ENCODE data around the gene KRTAP11-1.

The KRTAP11-1 gene

GRCh38 chr21:30880914-30881313 is 466 bp downstream of the KRTAP11-1 start:
- in situ Hi-C loops (cut with HindIII; ENCODE audit: low sequenced_read_pairs), result no loop called here
- no peak overlapping the region for H3K4me3 ChIP-seq (ENCODE audit: low read depth, low read length)
- DNase-seq (ENCODE audit: low read depth), result no peak
- TF ChIP-seq CTCF (IDR thresholded peaks at IDR 0.05; ENCODE audit: low read depth, low read length, missing control alignments), result no peak

DNA sequence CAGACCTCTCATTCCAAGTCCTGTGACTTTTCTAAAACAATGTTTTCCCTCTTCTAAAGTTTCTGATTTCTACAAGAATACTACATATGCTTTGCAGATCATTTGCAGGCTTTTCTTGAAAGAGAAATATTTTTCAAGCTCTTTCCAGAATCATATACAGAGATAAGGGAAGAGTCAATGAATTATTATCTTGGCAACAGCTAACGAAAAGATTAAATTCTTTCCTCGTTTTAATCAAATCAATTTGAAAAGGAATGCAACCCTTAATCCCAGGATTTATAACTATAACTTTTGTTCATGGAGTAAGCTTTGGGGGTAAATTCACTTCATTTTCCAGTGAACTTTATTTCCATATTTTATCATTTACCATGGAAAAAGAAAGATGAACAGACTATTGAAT is 6.9 kb downstream of the KRTAP11-1 start:
- in situ Hi-C loops (cut with HindIII; ENCODE audit: low sequenced_read_pairs), result no loop called here
- no peak overlapping the region for H3K4me3 ChIP-seq (ENCODE audit: low read depth, low read length)
- TF ChIP-seq CTCF (IDR thresholded peaks at IDR 0.05; ENCODE audit: low read depth, low read length, missing control alignments), result no peak
- no peak for DNase-seq (ENCODE audit: low read depth)

DNA sequence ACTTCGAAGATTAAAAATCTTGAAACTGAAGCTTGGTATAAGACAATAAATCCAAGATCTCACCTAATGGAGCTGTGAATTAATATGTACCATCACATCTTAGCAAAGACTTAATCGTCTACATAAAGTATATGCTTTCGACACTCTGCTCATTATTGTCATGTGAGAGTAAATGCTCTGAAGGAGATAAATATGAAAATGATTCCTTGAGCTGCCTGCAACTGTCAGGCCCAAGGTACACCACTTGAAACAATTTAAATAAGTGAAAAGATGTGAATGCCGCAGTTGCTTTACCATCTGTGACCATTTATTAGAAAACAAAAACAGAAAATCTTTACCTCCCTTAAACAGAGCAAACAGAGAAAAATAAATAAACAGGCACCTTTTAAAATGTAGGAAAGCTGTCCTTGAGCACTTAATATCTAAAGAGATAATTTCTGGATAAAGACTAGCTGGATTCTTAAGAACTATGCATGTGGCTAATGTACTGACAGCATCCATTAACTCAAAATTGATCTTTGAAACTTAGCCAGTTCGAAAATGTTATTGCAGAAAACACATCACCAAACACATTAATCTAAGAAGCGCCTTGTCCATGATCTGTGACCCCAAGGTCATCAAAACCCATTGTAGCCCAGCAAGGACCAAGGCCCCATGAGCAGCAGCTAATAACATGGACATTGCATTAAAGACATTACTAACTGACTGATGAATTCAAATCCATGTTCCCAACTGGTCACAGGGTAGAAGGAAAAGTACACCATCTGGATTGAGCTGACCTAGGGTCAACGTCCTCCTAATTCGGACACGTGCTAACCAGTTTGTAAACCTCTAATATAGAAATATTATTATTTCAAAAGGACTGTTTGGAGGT is 33.5 kb downstream of the KRTAP11-1 start:
- no peak for TF ChIP-seq CTCF (IDR thresholded peaks at IDR 0.05; ENCODE audit: low read depth, low read length, missing control alignments)
- H3K4me3 ChIP-seq (ENCODE audit: low read depth, low read length), result no peak overlapping the region
- in situ Hi-C loops (cut with HindIII; ENCODE audit: low sequenced_read_pairs), result no loop called here
- no peak for DNase-seq (ENCODE audit: low read depth)

DNA sequence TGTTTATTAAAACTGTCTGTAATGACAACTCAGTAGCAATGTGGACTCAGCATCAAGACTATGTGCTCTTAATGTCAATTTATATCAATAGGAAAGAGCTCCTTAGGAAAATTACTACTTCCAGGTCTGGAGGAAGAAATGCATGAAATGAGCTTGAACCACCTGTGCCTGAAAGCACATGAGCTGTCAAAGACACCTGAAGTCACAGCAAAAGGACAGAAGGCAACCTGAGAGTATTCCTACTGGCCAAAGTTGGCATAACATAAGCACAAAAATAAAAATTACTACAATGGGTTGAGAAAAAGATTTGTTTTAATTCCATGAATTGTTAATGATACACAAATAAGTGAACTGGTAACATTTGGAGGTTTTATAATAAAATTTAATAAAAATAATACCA is 38.4 kb downstream of the KRTAP11-1 start:
- H3K4me3 ChIP-seq (ENCODE audit: low read depth, low read length), result no peak overlapping the region
- no peak for DNase-seq (ENCODE audit: low read depth)
- no peak for TF ChIP-seq CTCF (IDR thresholded peaks at IDR 0.05; ENCODE audit: low read depth, low read length, missing control alignments)
- in situ Hi-C loops (cut with HindIII; ENCODE audit: low sequenced_read_pairs), result no loop called here

- H3K4me3 ChIP-seq (ENCODE audit: low read depth, low read length), result no peak overlapping the region
- TF ChIP-seq CTCF (IDR thresholded peaks at IDR 0.05; ENCODE audit: low read depth, low read length, missing control alignments), result peak; percentile 42
- in situ Hi-C loops (cut with HindIII; ENCODE audit: low sequenced_read_pairs), result no loop called here
- DNase-seq (ENCODE audit: low read depth), result no peak
Measured at GRCh38 chr21:30839304-30839703, 42.1 kb downstream of the KRTAP11-1 start.

GRCh38 chr21:30838536-30838935 is 42.8 kb downstream of the KRTAP11-1 start:
- TF ChIP-seq CTCF (IDR thresholded peaks at IDR 0.05; ENCODE audit: low read depth, low read length, missing control alignments), result no peak
- in situ Hi-C loops (cut with HindIII; ENCODE audit: low sequenced_read_pairs), result no loop called here
- DNase-seq (ENCODE audit: low read depth), result no peak
- no peak overlapping the region for H3K4me3 ChIP-seq (ENCODE audit: low read depth, low read length)
